Hepatocyte (in vitro differentiated cells): ENCODE measurements around the gene BBX. TPM values are rescaled to one million over a fixed set of nuclear protein-coding genes. Genes with fewer than 3 reads are reported as not detected.
A peak's percentile ranks its signal among the peaks of the same experiment; 100 is the strongest.
"Not testable (repeated sequence)": the region's sequence is repeated elsewhere in the genome, so short reads cannot be mapped to it uniquely, and the experiment has no call there.

Experiments
- DNase-seq: peaks from one replicate; pipeline ENCODE4 v3.0.0-alpha.2; 2016; ENCODE audit warnings: low spot score
- H2AFZ ChIP-seq: fragments of 200-600 bp; sonication (generic); 2 replicates; pipeline ENCODE4 v1.6.0; 2016; ENCODE audit warnings: antibody characterized with exemption, mild to moderate bottlenecking
- H3K27ac ChIP-seq: fragments of 200-600 bp; sonication (generic); 2 replicates; pipeline ENCODE4 v1.5.1; 2016; ENCODE audit warnings: mild to moderate bottlenecking
- H3K27me3 ChIP-seq: fragments of 200-600 bp; sonication (generic); 2 replicates; pipeline ENCODE4 v1.6.1; 2016
- H3K36me3 ChIP-seq: fragments of 200-600 bp; sonication (generic); replicated peaks from 2 replicates; pipeline ENCODE4 v1.5.1; 2016; ENCODE audit warnings: low read depth; ENCODE audit not compliant: insufficient read depth
- H3K4me1 ChIP-seq: fragments of 200-600 bp; sonication (generic); 2 replicates; pipeline ENCODE4 v1.5.1; 2016; ENCODE audit warnings: mild to moderate bottlenecking, moderate library complexity; ENCODE audit not compliant: insufficient read depth
- H3K4me2 ChIP-seq: fragments of 200-600 bp; sonication (generic); 2 replicates; pipeline ENCODE4 v1.6.0; 2016
- H3K4me3 ChIP-seq: fragments of 200-600 bp; sonication (generic); 2 replicates; pipeline ENCODE4 v1.5.1; 2016; ENCODE audit warnings: mild to moderate bottlenecking
- H3K79me2 ChIP-seq: fragments of 200-600 bp; sonication (generic); 2 replicates; pipeline ENCODE4 v1.6.0; 2017; ENCODE audit warnings: mild to moderate bottlenecking
- H3K9me2 ChIP-seq: fragments of 200-600 bp; sonication (generic); replicated peaks from 2 replicates; pipeline ENCODE4 v1.6.0; 2017; ENCODE audit warnings: mild to moderate bottlenecking; ENCODE audit not compliant: insufficient read depth
- H3K9me3 ChIP-seq: fragments of 200-600 bp; sonication (generic); 2 replicates; pipeline ENCODE4 v1.5.1; 2016; ENCODE audit warnings: low read depth, mild to moderate bottlenecking
- H4K20me1 ChIP-seq: fragments of 200-600 bp; sonication (generic); 2 replicates; pipeline ENCODE4 v1.6.0; 2016; ENCODE audit warnings: mild to moderate bottlenecking; ENCODE audit not compliant: insufficient read depth, poor library complexity, severe bottlenecking
- CTCF ChIP-seq: fragments of 200-600 bp; sonication (generic); IDR thresholded peaks from 2 replicates; pipeline ENCODE4 v1.5.1; 2016; ENCODE audit warnings: antibody characterized with exemption, mild to moderate bottlenecking; ENCODE audit not compliant: poor library complexity
- EZH2 ChIP-seq: fragments of 200-600 bp; sonication (generic); IDR thresholded peaks from 2 replicates; pipeline ENCODE4 v1.6.1; 2016; ENCODE audit warnings: antibody characterized with exemption, mild to moderate bottlenecking, borderline replicate concordance
- EZH2phosphoT487 ChIP-seq: fragments of 200-600 bp; sonication (generic); IDR thresholded peaks from one replicate; pipeline ENCODE4 v1.6.1; 2018; ENCODE audit warnings: antibody characterized with exemption, mild to moderate bottlenecking, low read depth, moderate library complexity; ENCODE audit not compliant: unreplicated experiment, severe bottlenecking
- WGBS: methylation state at CpG from one replicate; pipeline ENCODE4 v1.1.6; 2016; ENCODE audit warnings: low lambda C conversion rate; ENCODE audit errors: missing lambda C conversion rate; 5-methylcytosine and 5-hydroxymethylcytosine counted together
- polyA plus RNA-seq: library from polyadenylated mRNA; unstranded; fragments of >200 nt; fragmentation: Nextera tagmentation; extraction: Ambion mirVana; gene quantifications from 2 replicates; pipeline ENCODE4 v1.2.1, GENCODE V29; 2016
- total RNA-seq: library from RNA; depleted of rRNA; stranded (reverse); fragments of >200 nt; gene quantifications from 2 replicates; pipeline ENCODE4 v1.2.3, GENCODE V29; 2014

BBX gene
- total and polyA plus RNA-seq, 2 experiments from 2014 or later, result 63.7 to 75.2 TPM

DNA sequence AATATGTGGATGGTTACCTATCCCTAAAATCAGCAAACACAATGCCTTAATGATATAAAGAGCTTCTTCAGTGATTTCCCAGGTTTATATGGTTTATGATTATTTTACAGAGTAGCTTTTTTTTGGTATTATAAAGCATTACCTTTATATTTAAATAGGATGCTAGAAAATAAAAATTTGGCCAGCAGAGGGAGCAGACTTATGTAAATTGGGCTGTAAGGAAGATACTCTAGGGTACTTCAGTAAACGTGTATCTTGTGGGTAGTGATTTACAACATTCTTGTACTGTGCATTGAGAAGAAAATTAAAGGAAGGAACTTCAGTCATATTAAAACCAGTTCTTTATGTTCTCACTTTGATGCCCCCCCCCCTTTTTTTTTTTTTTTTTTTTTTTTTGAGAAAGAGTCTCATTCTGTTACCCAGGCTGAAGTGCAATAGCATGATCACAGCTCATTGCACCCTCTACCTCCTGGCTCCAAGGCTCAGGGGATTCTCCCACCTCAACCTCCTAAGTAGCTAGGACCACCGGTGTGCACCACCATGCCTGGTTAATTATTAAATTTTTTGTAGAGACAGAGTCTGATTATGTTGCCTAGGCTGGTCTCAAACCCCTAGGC is 167.9 kb downstream of the BBX start:
- TF ChIP-seq EZH2phosphoT487, result no peak
- no peak for TF ChIP-seq EZH2
- TF ChIP-seq CTCF, result peak; percentile 61
- Histone ChIP-seq H2AFZ (no peak overlapping the region), H3K79me2 (peaks cover 2% of the 10 kb centered on the region), H3K4me2 (no peak overlapping the region), H4K20me1 (peaks cover 4% of the 10 kb centered on the region), H3K27ac (no peak overlapping the region), H3K27me3 (no peaks in the 10 kb centered on the region), H3K9me2 (no peaks in the 10 kb centered on the region), H3K36me3 (no peaks in the 10 kb centered on the region), H3K4me3 (no peak overlapping the region), H3K4me1 (no peaks in the 10 kb centered on the region), H3K9me3 (no peaks in the 10 kb centered on the region)
- 43% methylated on average over 2 of the region's 2 CpGs for WGBS
- DNase-seq, result peak; percentile 76

GRCh38 chr3:107691984-107692383 is 169.2 kb downstream of the BBX start:
- 98% methylated on average over 5 of the region's 5 CpGs for WGBS
- not testable (repeated sequence) for H3K4me3 ChIP-seq, H3K9me2 ChIP-seq, H3K4me1 ChIP-seq, H2AFZ ChIP-seq, H4K20me1 ChIP-seq, H3K9me3 ChIP-seq, DNase-seq, H3K79me2 ChIP-seq, H3K27ac ChIP-seq, H3K4me2 ChIP-seq, H3K36me3 ChIP-seq, H3K27me3 ChIP-seq

- 27% methylated on average over 5 of the region's 6 CpGs for WGBS
- not testable (repeated sequence) for H3K27me3 ChIP-seq, H3K79me2 ChIP-seq, H3K9me2 ChIP-seq, H3K4me3 ChIP-seq, H3K4me1 ChIP-seq, H3K9me3 ChIP-seq, H4K20me1 ChIP-seq, H3K27ac ChIP-seq, DNase-seq, H2AFZ ChIP-seq, H3K36me3 ChIP-seq
- peak overlapping the region; percentile 54 for H3K4me2 ChIP-seq
Measured at GRCh38 chr3:107697348-107697747, 174.6 kb downstream of the BBX start.

DNA sequence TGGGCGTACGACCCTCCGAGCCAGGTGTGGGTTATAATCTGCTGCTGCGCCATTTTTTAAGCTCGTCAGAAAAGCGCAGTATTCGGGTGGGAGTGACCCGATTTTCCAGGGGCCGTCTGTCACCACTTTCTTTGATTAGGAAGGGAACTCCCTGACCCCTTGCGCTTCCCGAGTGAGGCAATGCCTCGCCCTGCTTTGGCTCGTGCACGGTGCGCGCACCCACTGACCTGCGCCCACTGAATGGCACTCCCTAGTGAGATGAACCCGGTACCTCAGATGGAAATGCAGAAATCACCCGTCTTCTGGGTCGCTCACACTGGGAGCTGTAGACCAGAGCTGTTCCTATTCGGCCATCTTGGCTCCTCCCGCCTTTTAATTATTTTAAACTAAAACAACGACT is 175.1 kb downstream of the BBX start:
- DNase-seq, H3K4me3 ChIP-seq, H2AFZ ChIP-seq, H3K79me2 ChIP-seq, H4K20me1 ChIP-seq, H3K9me2 ChIP-seq, H3K4me1 ChIP-seq, H3K9me3 ChIP-seq, H3K27me3 ChIP-seq, H3K36me3 ChIP-seq: not testable (repeated sequence)
- Histone ChIP-seq H3K4me2 (peak overlapping the region; percentile 59), H3K27ac (peak overlapping the region; percentile 75)
- 75% methylated on average over 23 of the region's 23 CpGs for WGBS

DNA sequence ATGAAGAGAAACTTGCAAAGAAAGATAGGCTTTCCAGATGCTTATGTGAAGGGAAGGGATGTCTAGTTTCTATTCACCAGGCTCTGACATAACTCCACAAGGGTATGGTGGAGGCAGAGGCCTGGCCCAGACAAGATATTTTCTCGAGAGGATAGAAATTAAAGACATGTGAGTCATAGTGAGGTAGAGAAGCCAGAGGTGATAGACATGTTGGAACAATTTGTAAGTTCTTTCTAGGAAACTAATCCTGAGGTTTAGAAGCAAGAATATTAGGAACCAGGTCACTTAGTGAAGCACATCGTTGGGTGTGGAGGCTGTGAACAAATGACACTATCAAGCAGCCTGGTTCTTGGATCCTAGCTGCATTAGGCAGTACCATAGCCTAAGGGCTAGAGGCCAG is 176.9 kb downstream of the BBX start:
- Histone ChIP-seq H3K9me2 (no peaks in the 10 kb centered on the region), H3K4me3 (no peak overlapping the region), H3K27me3 (no peaks in the 10 kb centered on the region), H3K27ac (no peak overlapping the region), H3K36me3 (no peaks in the 10 kb centered on the region), H3K79me2 (peaks cover 8% of the 10 kb centered on the region), H2AFZ (no peak overlapping the region), H3K9me3 (no peaks in the 10 kb centered on the region), H3K4me2 (no peak overlapping the region), H3K4me1 (no peaks in the 10 kb centered on the region), H4K20me1 (no peaks in the 10 kb centered on the region)
- no peak for DNase-seq
- TF ChIP-seq CTCF (no peak), EZH2 (no peak), EZH2phosphoT487 (no peak)
- 69% methylated on average over 2 of the region's 2 CpGs for WGBS
